HCT116 (cell line): ENCODE results near the gene MRPS21. TPM values are rescaled to one million over a fixed set of nuclear protein-coding genes. Genes with fewer than 3 reads are reported as not detected.

ENCODE experiments used
- ATAC-seq: fragments of 200-7000 bp; cut with Tn5 transposase; 2 replicates; pipeline ENCODE4 v1.9.1; 2020; ENCODE audit warnings: mild to moderate bottlenecking, moderate library complexity
- BruUV-seq: library from RNA; stranded (reverse); fragments of 400-500 nt; replicated peaks from 2 replicates; lab custom pipeline; 2021; lab: Mats Ljungman, UMichigan
- CTCF ChIA-PET: fragments of 300-600 bp; sonication (Branson Sonifier 250); formaldehyde crosslinking; loops from one replicate; lab custom pipeline; 2021; ENCODE audit warnings: antibody characterized with exemption; lab: Charles Lee
- POLR2A ChIA-PET: fragments of 300-600, 350-600 bp; sonication (Branson Sonifier 250); formaldehyde crosslinking; loops from one replicate; lab custom pipeline; 2021; ENCODE audit warnings: antibody characterized with exemption; lab: Charles Lee
- RAD21 ChIA-PET, 2 experiments: fragments of 300-600 bp; sonication (Branson Sonifier 250); formaldehyde crosslinking; loops; one replicate each; lab custom pipeline; 2023; ENCODE audit warnings: low total read pairs in 2 of 2; ENCODE audit not compliant: uncharacterized antibody in 2 of 2, unreplicated experiment in 2 of 2, low non-redundant PET in 1 of 2; lab: Charles Lee
- DNase-seq: peaks from one replicate; pipeline ENCODE4 v3.0.0-alpha.2; 2010; ENCODE audit warnings: low read depth, low spot score
- H2AFZ ChIP-seq: fragments of 200-600 bp; shearing (Covaris generic), sonication (generic); 2 replicates; pipeline ENCODE4 v1.6.1; 2017; ENCODE audit warnings: low read depth, mixed run types, mixed read lengths, antibody characterized with exemption, low read length; ENCODE audit not compliant: poor library complexity, severe bottlenecking
- H3K27ac ChIP-seq: 2 replicates; pipeline ENCODE4 v1.5.1; 2012; ENCODE audit warnings: low read depth, low read length
- H3K27me3 ChIP-seq: fragments of 200-600 bp; sonication (generic); 2 replicates; pipeline ENCODE4 v1.6.1; 2016; ENCODE audit warnings: mixed run types, low read length, mixed read lengths; ENCODE audit not compliant: insufficient read depth
- H3K36me3 ChIP-seq, 2 experiments: fragments of 200-500 bp in 1 of 2; fragments of 200-600 bp in 1 of 2; sonication (Bioruptor generic) in 1 of 2; sonication (generic) in 1 of 2; 2 replicates each; pipeline versions ENCODE4 v1.5.1 to v1.6.1; 2014 to 2016; ENCODE audit warnings: low read length in 2 of 2, inconsistent platforms in 1 of 2, mixed read lengths in 1 of 2, mixed run types in 1 of 2; ENCODE audit not compliant: insufficient read depth in 2 of 2, control insufficient read depth in 1 of 2
- H3K4me1 ChIP-seq, 2 experiments: fragments of 200-600 bp in 1 of 2; sonication (generic) in 1 of 2; 2 replicates each; pipeline versions ENCODE4 v1.5.1 to v1.6.1; 2012 to 2017; ENCODE audit warnings: low read length in 2 of 2, inconsistent platforms in 1 of 2, mild to moderate bottlenecking in 1 of 2, mixed read lengths in 1 of 2, mixed run types in 1 of 2, moderate library complexity in 1 of 2; ENCODE audit not compliant: insufficient read depth in 2 of 2, control insufficient read depth in 1 of 2
- H3K4me2 ChIP-seq: fragments of 200-600 bp; sonication (generic); 2 replicates; pipeline ENCODE4 v1.6.1; 2017; ENCODE audit warnings: mixed run types, low read length, mixed read lengths
- H3K4me3 ChIP-seq, 2 experiments: fragments of 200-600 bp in 1 of 2; sonication (generic) in 1 of 2; replicated peaks in 1 of 2; 2 replicates each; pipeline ENCODE4 v1.5.1; 2011 to 2016; ENCODE audit warnings: low read length in 2 of 2, control low read depth in 1 of 2, low read depth in 1 of 2, mild to moderate bottlenecking in 1 of 2, mixed read lengths in 1 of 2, mixed run types in 1 of 2
- H3K79me2 ChIP-seq: fragments of 200-600 bp; sonication (generic); 2 replicates; pipeline ENCODE4 v1.6.1; 2017; ENCODE audit warnings: mild to moderate bottlenecking, mixed run types, low read length, moderate library complexity, mixed read lengths; ENCODE audit not compliant: insufficient read depth
- H3K9ac ChIP-seq: fragments of 200-600 bp; sonication (generic); 2 replicates; pipeline ENCODE4 v1.6.1; 2016; ENCODE audit warnings: low read length, mixed read lengths
- H3K9me2 ChIP-seq: fragments of 200-600 bp; sonication (generic), shearing (Covaris generic); 2 replicates; pipeline ENCODE4 v1.6.1; 2017; ENCODE audit warnings: mixed run types, mild to moderate bottlenecking, moderate library complexity; ENCODE audit not compliant: insufficient read depth
- H3K9me3 ChIP-seq, 2 experiments: fragments of 200-500 bp in 1 of 2; fragments of 200-600 bp in 1 of 2; sonication (Bioruptor generic) in 1 of 2; sonication (generic) in 1 of 2; 2 replicates each; pipeline ENCODE4 v1.6.1; 2014 to 2017; ENCODE audit warnings: low read length in 2 of 2, mixed read lengths in 2 of 2, inconsistent platforms in 1 of 2, low read depth in 1 of 2, mild to moderate bottlenecking in 1 of 2, mixed run types in 1 of 2, moderate library complexity in 1 of 2; ENCODE audit not compliant: control insufficient read depth in 1 of 2, insufficient read depth in 1 of 2
- H4K20me1 ChIP-seq: fragments of 200-600 bp; sonication (generic), shearing (Covaris generic); 2 replicates; pipeline ENCODE4 v1.6.1; 2017; ENCODE audit warnings: mixed run types, mild to moderate bottlenecking, moderate library complexity; ENCODE audit not compliant: insufficient read depth
- EZH2 ChIP-seq: fragments of 200-600 bp; sonication (generic); IDR thresholded peaks from 2 replicates; pipeline ENCODE4 v1.6.1; 2017; ENCODE audit warnings: antibody characterized with exemption, mixed run types
- SRF ChIP-seq: IDR thresholded peaks from 2 replicates; pipeline ENCODE4 v1.6.1; 2012; ENCODE audit warnings: low read depth
- TCF7L2 ChIP-seq: IDR thresholded peaks from 2 replicates; pipeline ENCODE4 v1.7.0; 2011; ENCODE audit warnings: borderline replicate concordance, inconsistent platforms; ENCODE audit not compliant: insufficient read depth, insufficient read length; ENCODE audit errors: extremely low read depth
- ZBTB33 ChIP-seq: IDR thresholded peaks from 2 replicates; pipeline ENCODE4 v1.6.1; 2011; ENCODE audit warnings: mild to moderate bottlenecking, low read length, moderate library complexity; ENCODE audit not compliant: insufficient replicate concordance; ENCODE audit errors: extremely low read depth
- intact Hi-C: fragments of 100-400 bp; cut with micrococcal nuclease; formaldehyde crosslinking; loops from 2 replicates; pipeline ENCODE4 v1.10.0; 2022
- total RNA-seq: library from RNA; stranded (reverse); gene quantifications from one replicate; pipeline ENCODE4 v1.2.1, GENCODE V29; 2021; ENCODE audit not compliant: unreplicated experiment
- TF ChIP-seq, protein P1 (sequence below): IDR thresholded peaks from 2 replicates; pipeline ENCODE4 v1.6.1; 2012

MRPS21 gene
- total RNA-seq, 1 experiment from 2014 or later = 96.9 TPM

DNA sequence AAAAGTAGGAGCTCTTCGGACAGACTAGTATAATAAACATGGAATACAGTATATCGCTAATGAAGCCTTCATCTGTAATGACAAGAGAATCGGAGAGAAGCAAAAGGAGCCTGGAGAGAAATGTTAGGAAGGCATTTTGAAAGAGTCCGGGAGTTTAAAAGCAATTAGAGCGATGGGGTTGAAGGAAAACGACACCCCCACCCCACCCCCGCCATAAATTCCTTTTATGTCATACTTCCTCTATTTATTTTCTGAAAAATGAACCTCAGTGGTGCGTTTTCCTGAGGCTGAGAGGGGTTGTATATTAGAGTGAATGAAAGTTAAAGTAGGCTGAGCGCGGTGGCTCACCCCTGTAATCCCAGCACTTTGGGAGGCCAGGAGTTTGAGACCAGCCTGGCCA is 24.2 kb upstream of the MRPS21 start:
- peaks cover 22 to 36% of the 10 kb centered on the region in 2 experiments for H3K4me1 ChIP-seq
- H3K27me3 ChIP-seq = no peaks in the 10 kb centered on the region
- no peaks in the 10 kb centered on the region for H3K9me2 ChIP-seq
- peak overlapping the region; percentile 99 for H3K4me2 ChIP-seq
- CTCF ChIA-PET = interaction anchor here (1.0 kb wide), 1 partner anchor 14 kb away, joined by 5 read pairs; no protein-coding TSS in a partner anchor
- H3K9ac ChIP-seq = peak overlapping the region; percentile 97
- H3K9me3 ChIP-seq = no peaks in the 10 kb centered on the region
- ATAC-seq (no peak), DNase-seq (no peak)
- POLR2A ChIA-PET = interaction anchor here (1.0 kb wide), 1 partner anchor 13 kb away, joined by 3 read pairs; no protein-coding TSS in a partner anchor
- peak overlapping the region; percentile 47 for H2AFZ ChIP-seq
- H4K20me1 ChIP-seq = no peaks in the 10 kb centered on the region
- H3K4me3 ChIP-seq = peak overlapping the region; percentile 93 to 100
- H3K27ac ChIP-seq = peak overlapping the region; percentile 69; the same call in 1 of the 2 replicates
- peaks cover 3 to 15% of the 10 kb centered on the region in 2 experiments; a peak in 2 of 4 replicates for H3K36me3 ChIP-seq
- intact Hi-C loops = no loop called here
- RAD21 ChIA-PET = no interaction called here
- TF ChIP-seq, protein P1, sequence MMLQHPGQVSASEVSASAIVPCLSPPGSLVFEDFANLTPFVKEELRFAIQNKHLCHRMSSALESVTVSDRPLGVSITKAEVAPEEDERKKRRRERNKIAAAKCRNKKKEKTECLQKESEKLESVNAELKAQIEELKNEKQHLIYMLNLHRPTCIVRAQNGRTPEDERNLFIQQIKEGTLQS = no peak
- TF ChIP-seq ZBTB33 (no peak), EZH2 (no peak), TCF7L2 (no peak), SRF (no peak)
- BruUV-seq = TSS peak; percentile 89
- peaks cover 22% of the 10 kb centered on the region for H3K79me2 ChIP-seq
